Peyer's patch (tissue), 4 donors: ENCODE data around the gene IMPDH2.

Experiments used
- POLR2A ChIP-seq, 2 donors: fragments of 450-650 bp; IDR thresholded peaks; one replicate each; pipeline ENCODE4 v1.5.1; 2017; ENCODE audit warnings: antibody characterized with exemption in 2 of 2, mild to moderate bottlenecking in 2 of 2, moderate library complexity in 2 of 2
- TF ChIP-seq, protein P1 (sequence below), 6 experiments: fragments of 450-650 bp in 4 of 6; fragments of 200-600 bp in 2 of 6; sonication (generic) in 1 of 6; IDR thresholded peaks; one replicate each; pipeline ENCODE4 v1.5.1; 2017 to 2019; ENCODE audit warnings: antibody characterized with exemption in 6 of 6, mild to moderate bottlenecking in 3 of 6, moderate library complexity in 1 of 6

DNA sequence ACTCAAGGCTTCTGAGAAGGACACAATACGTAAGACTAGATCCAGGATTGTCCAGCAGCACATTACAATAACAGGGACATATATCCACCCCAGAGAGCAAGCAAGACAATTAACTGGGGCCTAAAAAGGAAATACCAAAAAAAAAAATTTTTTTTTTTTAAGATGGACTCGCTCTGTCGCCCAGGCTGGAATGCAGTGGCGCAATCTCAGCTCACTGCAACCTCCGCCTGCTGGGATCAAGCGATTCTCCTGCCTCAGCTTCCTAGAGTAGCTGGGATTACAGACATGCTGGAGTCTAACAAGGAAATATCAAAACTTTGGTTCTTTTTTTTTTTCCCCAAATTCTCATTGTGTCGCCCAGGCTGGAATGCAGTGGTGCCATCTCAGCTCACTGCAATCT is 28.8 kb upstream of the IMPDH2 start:
- no peak for TF ChIP-seq POLR2A (IDR thresholded peaks at IDR 0.05)
- TF ChIP-seq, protein P1, sequence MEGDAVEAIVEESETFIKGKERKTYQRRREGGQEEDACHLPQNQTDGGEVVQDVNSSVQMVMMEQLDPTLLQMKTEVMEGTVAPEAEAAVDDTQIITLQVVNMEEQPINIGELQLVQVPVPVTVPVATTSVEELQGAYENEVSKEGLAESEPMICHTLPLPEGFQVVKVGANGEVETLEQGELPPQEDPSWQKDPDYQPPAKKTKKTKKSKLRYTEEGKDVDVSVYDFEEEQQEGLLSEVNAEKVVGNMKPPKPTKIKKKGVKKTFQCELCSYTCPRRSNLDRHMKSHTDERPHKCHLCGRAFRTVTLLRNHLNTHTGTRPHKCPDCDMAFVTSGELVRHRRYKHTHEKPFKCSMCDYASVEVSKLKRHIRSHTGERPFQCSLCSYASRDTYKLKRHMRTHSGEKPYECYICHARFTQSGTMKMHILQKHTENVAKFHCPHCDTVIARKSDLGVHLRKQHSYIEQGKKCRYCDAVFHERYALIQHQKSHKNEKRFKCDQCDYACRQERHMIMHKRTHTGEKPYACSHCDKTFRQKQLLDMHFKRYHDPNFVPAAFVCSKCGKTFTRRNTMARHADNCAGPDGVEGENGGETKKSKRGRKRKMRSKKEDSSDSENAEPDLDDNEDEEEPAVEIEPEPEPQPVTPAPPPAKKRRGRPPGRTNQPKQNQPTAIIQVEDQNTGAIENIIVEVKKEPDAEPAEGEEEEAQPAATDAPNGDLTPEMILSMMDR (IDR thresholded peaks at IDR 0.05): no peak
